GM18909 (cell line): Measurements from ENCODE around the gene SMIM44.

Source experiments
- ATAC-seq: cut with Tn5 transposase; IDR thresholded peaks from one replicate; pipeline ENCODE4 v1.9.1; 2021; ENCODE audit warnings: mild to moderate bottlenecking; ENCODE audit not compliant: unreplicated experiment, poor library complexity

SMIM44 gene

GRCh38 chr19:3444695-3445234, 38.5 kb downstream of the SMIM44 start:
- ATAC-seq: no peak

- ATAC-seq: no peak
Measured at GRCh38 chr19:3443840-3444694, 39.2 kb downstream of the SMIM44 start.

GRCh38 chr19:3442487-3443071, 40.7 kb downstream of the SMIM44 start:
- ATAC-seq: no peak

- ATAC-seq: no peak
Measured at GRCh38 chr19:3441986-3442329, 41.3 kb downstream of the SMIM44 start.

GRCh38 chr19:3441089-3441985, 41.9 kb downstream of the SMIM44 start:
- no peak for ATAC-seq

- no peak for ATAC-seq
Measured at GRCh38 chr19:3440082-3440481, 43.2 kb downstream of the SMIM44 start.

GRCh38 chr19:3434630-3435553, 48.3 kb downstream of the SMIM44 start:
- ATAC-seq: peak; percentile 87

GRCh38 chr19:3433805-3434540, 49.3 kb downstream of the SMIM44 start:
- ATAC-seq: no peak

GRCh38 chr19:3433313-3433712, 49.9 kb downstream of the SMIM44 start:
- ATAC-seq: no peak
